Measurements from ENCODE around the gene DHX8.

DNA sequence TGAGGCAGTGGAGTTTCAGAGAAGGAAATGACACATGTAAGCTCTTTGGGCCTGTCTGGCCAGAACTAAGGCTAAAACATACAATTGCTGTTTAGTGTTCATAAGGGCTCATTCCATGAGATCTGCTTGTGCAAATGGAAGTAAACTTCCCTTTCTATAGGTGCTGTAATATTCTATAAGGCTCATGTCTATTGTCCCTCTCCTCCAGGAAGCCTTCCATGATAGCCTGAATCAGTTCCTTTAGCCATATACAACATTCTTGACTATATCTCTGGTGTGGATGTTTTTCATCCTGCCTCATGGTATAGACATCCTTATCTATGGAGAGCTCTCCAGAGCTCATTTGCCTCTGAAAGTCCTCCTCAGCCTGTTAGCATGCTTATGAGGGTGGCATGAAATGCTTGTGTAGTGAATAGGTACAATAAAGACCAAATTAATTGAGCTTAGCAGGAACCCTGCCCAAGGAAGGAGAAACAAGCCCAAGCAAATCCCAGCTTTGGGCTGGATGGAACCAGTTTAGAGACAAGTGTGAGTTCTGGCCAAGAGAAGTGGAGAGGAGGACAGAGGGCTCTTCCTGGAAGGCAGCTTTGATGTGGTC lies 64.0 kb downstream of the DHX8 start:
- no peak for TF ChIP-seq CTCF (IDR thresholded peaks at IDR 0.05 in 2 of 3, conservative IDR thresholded peaks at IDR 0.05 in 1 of 3; ENCODE audit: control insufficient read depth in 2 of 3, extremely low read depth in 1 of 3, insufficient read depth in 1 of 3, low read depth in 3 of 3, low read length in 3 of 3)
- TF ChIP-seq, protein P1, sequence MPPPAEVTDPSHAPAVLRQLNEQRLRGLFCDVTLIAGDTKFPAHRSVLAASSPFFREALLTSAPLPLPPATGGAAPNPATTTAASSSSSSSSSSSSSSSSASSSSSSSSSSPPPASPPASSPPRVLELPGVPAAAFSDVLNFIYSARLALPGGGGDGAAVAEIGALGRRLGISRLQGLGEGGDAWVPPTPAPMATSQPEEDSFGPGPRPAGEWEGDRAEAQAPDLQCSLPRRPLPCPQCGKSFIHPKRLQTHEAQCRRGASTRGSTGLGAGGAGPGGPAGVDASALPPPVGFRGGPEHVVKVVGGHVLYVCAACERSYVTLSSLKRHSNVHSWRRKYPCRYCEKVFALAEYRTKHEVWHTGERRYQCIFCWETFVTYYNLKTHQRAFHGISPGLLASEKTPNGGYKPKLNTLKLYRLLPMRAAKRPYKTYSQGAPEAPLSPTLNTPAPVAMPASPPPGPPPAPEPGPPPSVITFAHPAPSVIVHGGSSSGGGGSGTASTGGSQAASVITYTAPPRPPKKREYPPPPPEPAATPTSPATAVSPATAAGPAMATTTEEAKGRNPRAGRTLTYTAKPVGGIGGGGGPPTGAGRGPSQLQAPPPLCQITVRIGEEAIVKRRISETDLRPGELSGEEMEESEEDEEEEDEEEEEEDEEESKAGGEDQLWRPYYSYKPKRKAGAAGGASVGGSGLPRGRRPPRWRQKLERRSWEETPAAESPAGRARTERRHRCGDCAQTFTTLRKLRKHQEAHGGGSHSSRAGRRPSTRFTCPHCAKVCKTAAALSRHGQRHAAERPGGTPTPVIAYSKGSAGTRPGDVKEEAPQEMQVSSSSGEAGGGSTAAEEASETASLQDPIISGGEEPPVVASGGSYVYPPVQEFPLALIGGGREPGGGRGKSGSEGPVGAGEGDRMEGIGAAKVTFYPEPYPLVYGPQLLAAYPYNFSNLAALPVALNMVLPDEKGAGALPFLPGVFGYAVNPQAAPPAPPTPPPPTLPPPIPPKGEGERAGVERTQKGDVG (CRISPR knock-in tag; IDR thresholded peaks at IDR 0.05), result no peak
- no peak for TF ChIP-seq RB1 (IDR thresholded peaks at IDR 0.05; ENCODE audit: borderline replicate concordance)
- TF ChIP-seq PBX3 (IDR thresholded peaks at IDR 0.05; ENCODE audit: insufficient replicate concordance, low read depth, low read length), result no peak
- TF ChIP-seq RFX5 (IDR thresholded peaks at IDR 0.05; ENCODE audit: low read depth, low read length), result no peak
- no peak for TF ChIP-seq FOXK2 (IDR thresholded peaks at IDR 0.05)
- no peak for TF ChIP-seq EP300 (IDR thresholded peaks at IDR 0.05; ENCODE audit: borderline replicate concordance in 1 of 2, control insufficient read depth in 1 of 2, low read depth in 2 of 2, low read length in 2 of 2)
